Kidney (tissue), 14 donors: ENCODE results near the gene KLC1. TPM values are rescaled to one million over a fixed set of nuclear protein-coding genes. Genes with fewer than 3 reads are reported as not detected.

ENCODE experiments used
- DNase-seq, 5 donors: peaks; one replicate each; pipeline ENCODE4 v3.0.0-alpha.2; 2013 to 2020
- FAIRE-seq: peaks from 2 replicates; lab custom pipeline; 2012; peaks lifted over from hg19 to GRCh38; lab: Jason Lieb, UNC
- H3K27ac ChIP-seq, 2 donors: one replicate each; pipeline ENCODE4 v1.7.0; 2013; ENCODE audit warnings: low read depth in 2 of 2, low read length in 2 of 2, inconsistent platforms in 1 of 2
- H3K27me3 ChIP-seq: one replicate; pipeline ENCODE4 v1.7.1; 2013; ENCODE audit warnings: low read length, inconsistent platforms; ENCODE audit not compliant: control insufficient read depth, insufficient read depth
- H3K36me3 ChIP-seq, 3 donors: one replicate each; pipeline versions ENCODE4 v1.7.0 to v1.7.1; 2013; ENCODE audit warnings: low read length in 3 of 3, control low read depth in 1 of 3, inconsistent platforms in 1 of 3; ENCODE audit not compliant: insufficient read depth in 3 of 3, control insufficient read depth in 2 of 3
- H3K4me1 ChIP-seq, 3 donors: one replicate each; pipeline versions ENCODE4 v1.7.0 to v1.7.1; 2013; ENCODE audit warnings: low read length in 3 of 3, inconsistent platforms in 1 of 3, low read depth in 1 of 3; ENCODE audit not compliant: control insufficient read depth in 2 of 3, insufficient read depth in 2 of 3
- H3K4me3 ChIP-seq, 3 donors: one replicate each; pipeline versions ENCODE4 v1.7.0 to v1.8.1; 2013; ENCODE audit warnings: low read length in 3 of 3, control low read depth in 1 of 3, inconsistent platforms in 1 of 3
- H3K9ac ChIP-seq, 3 donors: one replicate each; pipeline versions ENCODE4 v1.7.0 to v1.7.1; 2013; ENCODE audit warnings: low read length in 3 of 3, control low read depth in 1 of 3, inconsistent platforms in 1 of 3
- H3K9me3 ChIP-seq, 3 donors: one replicate each; pipeline versions ENCODE4 v1.7.0 to v1.7.1; 2013; ENCODE audit warnings: low read length in 3 of 3, control low read depth in 1 of 3, inconsistent platforms in 1 of 3; ENCODE audit not compliant: control insufficient read depth in 2 of 3, insufficient read depth in 1 of 3
- CTCF ChIP-seq: IDR thresholded peaks from 3 replicates; pipeline ENCODE4 v1.5.1; 2012; ENCODE audit warnings: mild to moderate bottlenecking, moderate library complexity, borderline replicate concordance; ENCODE audit not compliant: insufficient read depth; ENCODE audit errors: extremely low read depth
- intact Hi-C: fragments of 100-400 bp; cut with DNase I; formaldehyde crosslinking; loops from one replicate; pipeline ENCODE4 v1.11.1; 2022
- polyA plus RNA-seq: library from polyadenylated mRNA; stranded (reverse); fragments of 350-450 nt; fragmentation: Illumina TruSeq; extraction: RNeasy Lipid Tissue Mini Kit (QIAGEN cat#74804); gene quantifications from one replicate; pipeline ENCODE4 v1.2.3, GENCODE V29; 2014; ENCODE audit warnings: low read depth, low replicate concordance; ENCODE audit not compliant: insufficient read depth
- total RNA-seq: library from RNA; stranded (reverse); fragmentation: NEBNext Ultra II Directional; extraction: Animal tissue kit (Norgen Biotek cat#: 25700); gene quantifications from one replicate; pipeline ENCODE4 v1.2.1, GENCODE V29; 2021
- donor health status: control.
- donor health status: control.
- donor health status: control.
- donor health status: control.
- donor health status: control.
- donor health status: DM: yes; HTN: yes; CAD: no.
- donor health status: Normal renal cell carcinoma (clear cell type).

Gene KLC1
- total and polyA plus RNA-seq, 2 donors from 2014 or later = 49.8 to 152 TPM

DNA sequence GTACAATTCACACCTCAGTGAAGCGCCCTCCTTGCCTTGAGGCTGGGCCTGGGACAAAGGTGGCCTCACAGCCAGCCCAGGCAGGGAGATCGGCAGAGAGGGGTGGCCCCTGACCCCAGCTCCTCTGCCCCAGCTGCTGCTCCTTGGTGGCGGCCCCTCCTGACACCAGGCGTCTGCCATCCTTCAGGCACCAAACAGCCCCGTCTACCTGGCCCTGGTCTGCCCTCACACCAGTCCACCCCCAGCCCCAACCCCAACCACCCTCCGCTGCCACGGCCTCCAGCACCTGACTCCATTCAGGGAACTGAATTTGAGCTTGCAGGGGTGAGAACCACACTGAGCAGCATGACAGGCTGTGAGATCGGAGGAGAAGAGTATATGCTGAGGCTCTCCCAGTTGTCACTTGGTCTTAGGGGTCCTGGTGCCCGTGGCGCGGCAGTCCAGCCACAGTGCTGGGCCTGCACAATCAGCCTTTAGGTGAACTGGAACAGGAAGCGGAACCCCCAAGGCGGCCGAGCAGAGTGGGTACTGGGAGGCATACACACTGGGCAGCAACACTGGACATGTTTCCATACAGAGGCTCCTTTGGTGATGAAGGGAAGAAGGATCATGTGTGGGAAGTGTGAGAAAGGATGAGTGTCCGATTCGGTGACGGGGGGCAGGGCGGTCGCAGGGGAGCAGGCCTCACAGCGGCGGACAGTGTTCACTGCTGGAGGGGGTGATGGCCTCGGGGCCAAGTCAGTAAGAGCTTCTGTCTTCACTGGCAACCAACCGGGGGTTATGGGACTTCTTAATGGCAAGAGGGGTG, 105.3 kb downstream of the KLC1 start:
- Histone ChIP-seq H3K27me3 (no peaks in the 10 kb centered on the region), H3K4me3 (no peak overlapping the region), H3K36me3 (peaks cover 4 to 41% (median 14%) of the 10 kb centered on the region in 3 donors), H3K4me1 (peaks cover 0 to 23% (median 16%) of the 10 kb centered on the region in 3 donors), H3K9ac (peak overlapping the region in 1 of 3 donors; percentile 40), H3K27ac (no peak overlapping the region), H3K9me3 (no peaks in the 10 kb centered on the region)
- no peak for TF ChIP-seq CTCF
- intact Hi-C loops = no loop called here
- peak in 1 of 5 donors; percentile 68 for DNase-seq
- FAIRE-seq = no peak

- peak overlapping the region in 1 of 2 donors; percentile 13 for H3K27ac ChIP-seq
- intact Hi-C loops = no loop called here
- H3K4me1 ChIP-seq = peaks cover 0 to 23% (median 16%) of the 10 kb centered on the region in 3 donors
- no peaks in the 10 kb centered on the region for H3K27me3 ChIP-seq
- H3K36me3 ChIP-seq = peaks cover 4 to 41% (median 16%) of the 10 kb centered on the region in 3 donors
- H3K9ac ChIP-seq = peak overlapping the region in 1 of 3 donors; percentile 40
- H3K4me3 ChIP-seq = no peak overlapping the region
- DNase-seq (peak in 1 of 5 donors; percentile 78), FAIRE-seq (no peak)
- TF ChIP-seq CTCF = no peak
- no peaks in the 10 kb centered on the region for H3K9me3 ChIP-seq
Measured at GRCh38 chr14:103735022-103735421, 106.0 kb downstream of the KLC1 start.

DNA sequence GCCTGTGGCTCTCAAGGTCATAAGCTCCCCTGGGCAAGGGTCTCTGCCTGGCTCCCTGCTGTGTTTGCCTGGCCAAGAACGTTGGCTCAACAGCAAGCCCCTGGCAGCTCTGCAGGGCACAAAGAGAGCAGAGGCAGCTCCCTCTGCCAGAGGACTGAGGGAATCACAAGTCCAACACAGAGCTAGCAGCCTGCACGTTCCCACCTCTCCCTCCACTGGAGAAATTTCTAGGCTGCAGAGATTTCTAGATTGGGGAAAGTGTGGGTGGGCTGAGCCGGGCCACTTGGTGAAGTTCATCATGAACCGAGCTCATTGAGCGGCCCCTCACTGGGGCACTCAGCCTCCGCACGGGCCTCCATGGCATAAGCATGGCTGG, 106.4 kb downstream of the KLC1 start:
- H3K4me3 ChIP-seq = no peak overlapping the region
- no peaks in the 10 kb centered on the region for H3K27me3 ChIP-seq
- DNase-seq (peak in 1 of 5 donors; percentile 46), FAIRE-seq (no peak)
- H3K27ac ChIP-seq = peak overlapping the region; percentile 32 to 56
- TF ChIP-seq CTCF = no peak
- H3K36me3 ChIP-seq = peaks cover 4 to 44% (median 16%) of the 10 kb centered on the region in 3 donors
- H3K9ac ChIP-seq = no peak overlapping the region
- H3K4me1 ChIP-seq = peaks cover 0 to 23% (median 16%) of the 10 kb centered on the region in 3 donors
- no peaks in the 10 kb centered on the region for H3K9me3 ChIP-seq
- intact Hi-C loops = no loop called here
